HG02588 (cell line): ENCODE measurements around the gene RBBP8NL.

Source experiments
- ATAC-seq: cut with Tn5 transposase; IDR thresholded peaks from one replicate; pipeline ENCODE4 v1.9.1; 2021; ENCODE audit warnings: mild to moderate bottlenecking, moderate library complexity; ENCODE audit not compliant: unreplicated experiment

RBBP8NL gene, protein sequence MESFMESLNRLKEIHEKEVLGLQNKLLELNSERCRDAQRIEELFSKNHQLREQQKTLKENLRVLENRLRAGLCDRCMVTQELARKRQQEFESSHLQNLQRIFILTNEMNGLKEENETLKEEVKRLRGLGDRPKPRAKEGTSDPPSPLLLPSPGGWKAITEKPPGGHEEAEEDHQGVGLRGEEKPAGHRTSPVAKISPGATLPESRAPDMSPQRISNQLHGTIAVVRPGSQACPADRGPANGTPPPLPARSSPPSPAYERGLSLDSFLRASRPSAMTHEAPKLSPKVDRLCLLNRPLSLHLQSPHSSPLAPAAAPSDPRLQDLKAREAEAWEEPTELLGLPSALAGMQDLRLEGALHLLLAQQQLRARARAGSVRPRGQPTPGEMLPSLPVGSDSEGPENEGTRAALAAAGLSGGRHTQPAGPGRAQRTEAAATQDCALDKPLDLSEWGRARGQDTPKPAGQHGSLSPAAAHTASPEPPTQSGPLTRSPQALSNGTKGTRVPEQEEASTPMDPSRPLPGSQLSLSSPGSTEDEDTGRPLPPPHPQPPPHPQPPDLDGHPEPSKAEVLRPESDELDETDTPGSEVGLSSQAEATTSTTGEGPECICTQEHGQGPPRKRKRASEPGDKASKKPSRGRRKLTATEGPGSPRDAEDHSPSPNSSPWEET

DNA sequence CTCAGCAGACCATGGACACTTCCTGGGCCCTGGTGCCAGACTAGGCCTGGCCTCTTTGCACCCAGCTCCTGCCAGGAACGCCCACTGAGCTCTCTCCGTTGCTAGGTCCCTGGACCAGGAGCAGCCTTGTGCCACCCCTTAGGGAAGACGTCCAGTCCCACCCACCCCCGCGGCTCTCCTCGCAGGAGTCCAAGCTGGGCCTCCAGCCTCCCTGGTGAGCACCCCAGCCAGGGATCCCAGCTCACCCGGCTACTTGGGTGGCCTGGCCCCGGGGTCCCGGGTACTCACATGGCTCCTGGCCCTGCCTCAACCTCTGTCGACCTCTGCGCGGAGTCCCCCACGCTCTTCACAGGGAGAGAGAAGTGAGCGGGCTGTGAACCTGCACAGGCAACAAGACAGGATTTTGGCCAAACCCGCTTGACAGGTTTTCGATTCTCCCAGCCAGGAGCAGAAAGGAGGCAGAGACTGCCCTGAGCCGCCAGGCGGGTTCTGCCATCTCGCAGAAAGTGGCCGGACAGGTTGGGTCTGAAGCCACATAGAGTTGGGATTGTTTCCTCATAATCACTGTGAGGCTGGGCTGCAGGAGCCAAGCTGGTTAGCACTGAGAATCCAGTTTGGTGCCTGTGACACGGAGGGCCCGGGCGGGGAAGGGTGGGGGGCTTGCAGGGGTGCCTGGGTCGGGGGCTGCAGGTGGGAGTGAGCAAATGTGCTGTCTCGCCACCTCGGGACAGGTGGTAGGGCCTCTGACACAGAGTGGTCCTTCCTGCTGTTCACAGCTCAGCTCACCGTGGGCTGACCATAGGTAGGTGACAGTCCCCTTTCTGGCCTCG is at the start of gene RBBP8NL:
RBBP8NL (minus strand) TSS at position 368 of the 830 bp plus-strand sequence. CDS start 7,892 bp downstream, outside the sequence.
- ATAC-seq: no peak

DNA sequence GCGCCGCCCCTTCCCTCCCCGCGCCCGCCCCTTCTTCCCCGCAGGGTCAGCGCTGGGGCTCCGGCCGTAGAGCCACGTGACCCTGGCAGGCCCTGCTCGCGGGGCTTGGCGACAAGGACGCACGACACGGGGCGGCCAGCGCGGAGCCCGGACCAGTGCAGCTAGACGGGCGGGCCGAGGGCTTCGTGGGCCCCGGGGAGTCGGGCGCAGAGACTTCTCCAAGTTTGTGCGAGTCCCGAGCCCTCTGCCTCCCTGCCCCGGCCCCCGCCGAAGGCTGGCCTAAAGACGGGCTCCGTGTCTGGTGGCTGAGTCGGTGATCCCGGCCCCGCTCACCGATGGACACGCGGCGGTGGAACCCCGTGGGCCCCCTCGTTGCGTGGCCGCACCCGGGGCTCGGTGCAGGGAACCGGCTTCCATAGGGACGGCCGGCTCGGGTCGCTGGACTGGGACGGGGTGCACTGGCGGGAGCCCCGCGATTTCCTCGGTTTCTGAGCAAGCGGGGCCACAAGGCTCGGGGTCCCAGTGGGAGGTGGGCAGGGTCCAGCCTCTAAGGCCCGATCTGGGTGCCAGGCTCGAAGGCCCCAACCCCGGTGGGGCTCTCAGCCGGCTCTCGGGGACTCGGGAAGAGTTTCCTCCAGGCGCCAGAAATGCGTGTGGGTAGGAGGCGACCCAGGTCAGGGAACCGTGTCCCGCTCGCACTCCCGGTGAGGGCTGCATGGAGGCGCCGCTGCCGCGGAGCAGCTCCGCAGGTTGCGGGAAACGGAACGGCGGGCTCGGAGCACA is 48.9 kb upstream of the RBBP8NL start:
- no peak for ATAC-seq

DNA sequence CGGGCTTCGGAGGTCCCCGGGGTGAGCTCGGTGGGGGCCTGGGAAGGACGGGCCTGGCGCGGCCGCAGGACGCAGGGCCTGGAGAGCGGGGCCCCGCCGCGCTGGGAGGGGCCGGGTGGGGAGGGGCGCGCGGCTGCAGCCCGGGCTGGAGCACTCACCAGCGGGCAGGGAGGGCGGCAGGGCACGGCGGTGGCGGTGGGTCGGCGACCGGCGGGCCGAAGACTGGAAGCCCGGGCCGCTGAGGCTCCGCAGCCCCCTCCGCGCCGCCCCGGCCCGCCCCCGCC is 48.4 kb upstream of the RBBP8NL start, which contains the start of gene GATA5:
GATA5 (minus strand) TSS at position 224 of the 284 bp plus-strand sequence. CDS start 474 bp downstream, outside the sequence.
- ATAC-seq: no peak

DNA sequence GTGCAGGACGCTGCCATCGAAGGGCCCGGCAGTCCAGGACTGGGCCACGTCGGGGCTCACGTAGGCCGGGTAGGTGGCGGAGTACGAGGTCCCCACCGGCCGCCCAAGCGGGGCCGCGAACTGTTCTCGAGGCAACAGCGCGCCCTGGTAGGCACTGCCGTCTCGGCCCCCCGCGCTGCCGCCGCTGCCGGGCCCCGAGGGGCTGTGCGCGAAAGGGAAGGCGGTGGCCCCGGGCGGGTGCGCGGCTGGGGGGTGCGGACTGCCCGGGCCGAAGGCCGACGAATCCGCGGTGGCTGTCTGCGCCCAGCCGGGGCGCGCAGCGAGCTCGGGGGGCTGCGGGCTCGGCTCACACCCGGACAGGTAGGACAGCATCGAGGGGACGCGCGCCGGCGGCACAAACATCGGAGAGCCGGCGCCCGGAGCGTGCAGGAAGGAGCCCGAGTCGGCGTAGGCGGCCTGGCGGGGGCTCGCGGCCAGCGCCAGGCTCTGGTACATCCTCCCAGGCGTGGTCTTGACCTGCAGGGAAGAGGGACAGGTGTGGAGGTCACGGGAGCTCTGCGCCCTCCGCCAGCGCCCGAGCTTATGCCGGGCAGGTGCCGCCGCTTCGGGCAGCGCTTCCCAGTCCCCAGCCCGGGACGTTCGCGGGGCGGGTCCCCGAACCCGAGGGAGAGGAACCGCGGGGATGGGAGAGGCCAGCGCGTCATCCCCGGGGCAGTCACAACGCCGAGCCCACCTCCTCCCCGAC is 47.9 kb upstream of the RBBP8NL start:
- ATAC-seq: no peak

DNA sequence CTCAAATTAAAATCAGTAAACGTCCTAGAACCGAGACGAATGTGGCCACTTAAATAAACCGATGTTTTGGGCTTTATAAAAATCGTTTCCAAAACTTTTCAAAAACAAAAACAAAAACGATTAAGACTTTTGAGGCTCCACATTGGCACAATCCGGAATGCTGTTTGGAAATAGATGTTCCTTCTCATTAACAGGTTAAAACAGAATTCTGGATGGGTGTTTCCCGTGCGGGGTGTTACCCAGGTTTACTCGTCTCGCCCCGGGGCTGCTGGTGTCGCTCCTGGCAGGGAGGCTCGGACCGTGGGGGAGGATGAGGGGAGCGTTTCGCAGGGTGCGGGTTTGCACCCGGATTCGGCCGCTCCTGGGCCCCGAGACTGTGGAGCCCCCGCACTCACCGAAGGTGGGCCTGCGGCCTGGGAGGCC is 47.3 kb upstream of the RBBP8NL start:
- no peak for ATAC-seq

DNA sequence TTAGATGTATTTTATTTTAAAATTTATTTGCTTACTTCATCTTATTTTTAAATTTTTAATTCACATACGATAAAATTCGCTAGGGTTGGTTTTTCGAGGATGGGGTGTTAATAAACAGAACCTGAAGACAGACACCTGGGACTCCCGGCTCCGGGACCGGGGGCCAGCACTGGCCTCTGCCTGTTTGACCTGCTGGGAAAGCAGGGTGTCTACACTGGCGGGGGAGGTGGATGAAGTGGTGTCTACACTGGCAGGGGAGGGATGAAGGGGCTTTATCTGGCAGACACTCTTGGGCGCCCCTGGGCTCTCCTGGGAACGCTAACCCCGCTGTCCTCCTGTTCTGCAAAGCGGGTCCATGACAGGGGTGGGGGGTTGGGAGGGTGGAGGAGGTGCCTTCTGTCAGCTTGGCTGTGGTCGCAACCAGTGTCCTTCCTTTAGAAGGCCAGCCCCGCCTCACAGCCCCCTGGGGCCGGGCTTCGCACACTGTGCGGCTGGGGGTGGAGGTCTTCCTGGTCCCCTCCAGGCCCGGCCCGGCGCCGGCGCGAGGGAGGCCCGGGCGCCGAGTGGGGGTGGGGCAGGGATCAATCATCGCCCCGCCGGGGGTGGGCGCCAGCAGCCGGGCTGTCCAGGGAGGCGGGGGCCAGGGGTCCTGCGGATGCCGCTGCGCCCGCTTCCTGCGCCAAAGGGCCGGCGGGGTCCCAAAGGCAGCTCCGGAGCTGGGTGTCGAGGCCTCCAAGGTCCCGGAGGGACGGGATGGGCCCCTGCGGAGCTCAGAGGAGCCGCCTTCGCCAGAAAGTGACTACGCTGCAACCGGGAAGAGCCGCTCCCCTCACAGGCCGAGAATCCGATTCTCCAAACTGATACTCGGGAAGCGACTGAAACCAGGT is 46.6 kb upstream of the RBBP8NL start:
- no peak for ATAC-seq

DNA sequence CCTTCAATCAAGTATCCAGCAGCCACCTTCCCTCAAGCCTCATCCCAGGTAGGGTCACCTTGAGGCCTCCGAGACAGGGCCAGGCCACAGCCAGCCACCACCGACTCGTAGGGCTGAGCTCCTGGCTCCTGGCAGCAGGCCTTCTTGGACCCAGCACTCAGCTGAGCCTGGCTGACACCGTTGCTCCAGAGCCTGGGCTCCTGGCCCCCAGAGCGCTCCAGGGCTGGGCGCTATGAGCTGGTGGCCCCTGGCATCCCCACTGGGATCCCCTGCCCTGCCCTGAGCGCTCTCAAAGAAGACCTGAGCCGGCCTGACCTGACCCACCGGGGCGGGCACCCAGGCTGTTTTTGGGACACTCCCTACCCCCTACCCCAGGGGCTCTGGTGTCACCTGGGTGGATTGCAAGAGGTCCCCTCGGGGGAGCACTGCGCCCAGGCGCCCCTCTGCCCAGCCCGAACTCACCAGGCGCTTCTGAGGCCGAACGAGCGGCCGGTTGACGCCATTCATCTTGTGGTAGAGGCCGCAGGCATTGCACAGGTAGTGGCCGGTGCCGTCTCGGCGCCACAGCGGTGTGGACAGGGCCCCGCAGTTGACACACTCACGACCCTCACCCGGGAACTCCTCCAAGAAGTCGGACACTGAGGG is 45.7 kb upstream of the RBBP8NL start:
- ATAC-seq: no peak

DNA sequence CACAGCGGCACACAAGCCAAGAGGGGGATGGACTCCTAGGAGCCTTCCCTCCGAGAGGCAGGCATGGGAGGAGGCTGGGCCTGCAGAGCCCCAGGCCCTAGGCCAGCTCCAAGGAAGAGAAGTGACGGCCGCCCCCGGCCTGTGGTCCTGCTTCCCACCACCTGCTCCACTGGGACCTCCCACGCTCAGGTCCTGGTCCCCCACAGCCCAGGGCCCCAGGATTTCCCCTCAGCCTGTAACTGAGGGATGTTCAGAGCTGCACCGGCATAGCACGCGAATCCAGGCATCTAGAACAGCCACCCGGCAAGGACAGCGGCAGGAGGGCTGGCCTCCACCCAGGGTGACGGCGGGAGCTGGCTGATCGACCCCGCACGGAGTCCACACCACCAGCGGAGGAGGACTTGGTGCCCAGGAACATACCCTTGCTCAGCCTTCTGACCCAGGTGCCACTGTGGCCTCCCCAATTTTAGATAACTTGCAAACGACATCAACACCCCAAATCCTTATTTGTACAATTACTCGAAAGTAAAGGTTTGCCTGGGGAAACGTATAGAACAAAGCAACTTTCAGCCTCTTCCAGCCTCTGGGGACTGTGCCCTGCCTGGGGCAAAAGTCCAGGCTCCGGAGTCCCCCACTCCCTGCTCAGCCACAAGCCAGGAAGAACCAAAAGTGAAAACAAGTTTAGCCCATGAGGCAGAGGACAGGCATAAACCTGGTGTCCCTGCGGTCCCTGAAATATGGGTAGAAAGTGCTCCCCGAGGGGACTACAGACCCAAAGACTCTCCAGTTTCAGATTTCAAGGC is 45.0 kb upstream of the RBBP8NL start:
- no peak for ATAC-seq

DNA sequence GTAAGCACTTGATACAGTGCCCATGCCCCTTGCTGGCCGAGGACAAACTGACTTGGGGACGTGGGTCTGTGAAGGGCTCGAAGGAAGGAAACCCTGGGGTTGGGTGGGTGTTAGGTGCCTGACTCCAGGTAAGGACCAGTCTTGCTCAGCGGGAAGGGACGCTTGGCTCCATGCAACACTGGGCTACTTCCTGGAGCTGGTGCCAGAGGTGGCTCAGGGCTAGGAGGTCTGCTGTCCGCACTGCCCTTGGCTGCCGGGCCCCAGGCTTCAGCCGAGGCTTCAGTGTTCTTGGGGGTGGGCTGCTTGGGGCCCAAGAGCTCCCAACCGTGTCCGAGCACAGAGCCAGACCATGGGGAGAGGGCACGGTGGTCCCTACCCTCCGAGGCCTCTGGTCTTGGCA is 43.1 kb upstream of the RBBP8NL start:
- ATAC-seq: no peak

DNA sequence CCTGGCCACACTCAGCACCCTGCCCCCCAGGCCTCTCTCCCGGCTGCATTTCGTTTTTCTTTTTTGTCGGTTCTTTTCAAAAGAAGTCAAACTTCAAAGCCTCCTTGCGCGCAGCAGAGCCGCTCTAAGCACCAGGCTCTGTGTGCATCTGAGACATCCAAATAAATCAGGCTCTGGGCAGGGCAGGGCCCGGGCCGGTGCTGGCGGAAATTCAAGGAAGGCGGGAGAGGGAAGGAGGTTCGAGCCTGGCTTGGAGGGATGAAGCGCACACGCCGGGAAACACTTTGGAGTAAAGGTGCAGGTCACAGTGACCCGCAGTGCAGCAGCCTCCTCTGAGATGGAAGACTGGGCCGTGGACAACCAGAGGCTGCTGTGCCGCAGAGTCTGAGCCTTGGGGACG is 42.7 kb upstream of the RBBP8NL start:
- no peak for ATAC-seq

DNA sequence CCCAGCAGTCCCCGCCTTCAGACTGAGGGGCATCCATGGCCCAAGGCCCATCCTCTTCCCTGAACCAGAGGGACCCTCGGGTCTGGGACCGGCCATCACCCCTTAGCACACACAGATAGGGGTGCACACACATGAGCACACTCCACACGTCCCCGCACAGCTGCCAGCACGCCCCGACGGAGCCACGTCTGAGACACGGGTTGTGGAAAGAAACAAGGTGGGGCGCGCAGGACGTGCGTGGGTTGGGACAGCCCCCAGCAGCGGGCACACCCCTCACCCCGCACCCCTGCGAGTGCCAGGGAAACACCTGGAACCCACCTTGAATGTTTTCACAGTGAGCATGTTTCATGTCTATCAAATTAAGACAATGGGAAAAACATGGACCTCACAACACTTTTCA is 42.0 kb upstream of the RBBP8NL start:
- no peak for ATAC-seq

DNA sequence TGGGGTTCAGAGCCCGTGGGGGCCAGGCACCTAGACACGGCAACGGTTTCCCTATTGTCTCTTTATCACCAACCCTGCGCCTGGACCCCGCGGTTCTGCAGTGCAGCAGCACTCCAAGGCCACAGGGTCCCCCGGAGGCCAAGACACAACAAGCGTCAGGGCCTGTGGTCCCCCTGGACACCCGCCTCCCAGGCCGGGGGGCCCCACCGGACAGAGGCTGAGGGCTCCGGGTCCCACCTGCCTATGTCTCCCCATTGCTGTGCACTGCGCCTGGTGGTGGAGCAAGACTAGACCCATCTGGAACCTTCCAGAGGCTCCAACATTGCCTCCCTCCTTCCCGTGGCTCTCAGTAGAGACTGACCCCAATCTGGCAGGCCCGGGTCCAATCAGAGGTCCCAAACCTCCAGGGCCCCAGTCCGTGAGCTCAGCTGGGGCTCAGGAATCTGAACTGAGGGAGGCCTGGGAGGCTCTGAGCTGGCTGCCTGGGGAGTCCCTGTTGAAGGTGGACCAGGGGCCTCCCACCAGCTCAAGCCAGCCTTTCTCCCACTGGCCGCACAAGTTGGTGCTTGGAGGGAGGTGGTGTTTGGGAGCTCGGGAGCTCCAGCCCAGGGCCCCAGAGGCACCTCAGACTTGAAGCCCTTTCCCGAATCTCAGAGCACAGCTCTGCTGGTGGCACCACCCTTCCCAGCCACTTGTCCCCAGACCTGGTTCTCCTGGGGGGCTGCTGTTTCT is 39.6 kb upstream of the RBBP8NL start:
- no peak for ATAC-seq

DNA sequence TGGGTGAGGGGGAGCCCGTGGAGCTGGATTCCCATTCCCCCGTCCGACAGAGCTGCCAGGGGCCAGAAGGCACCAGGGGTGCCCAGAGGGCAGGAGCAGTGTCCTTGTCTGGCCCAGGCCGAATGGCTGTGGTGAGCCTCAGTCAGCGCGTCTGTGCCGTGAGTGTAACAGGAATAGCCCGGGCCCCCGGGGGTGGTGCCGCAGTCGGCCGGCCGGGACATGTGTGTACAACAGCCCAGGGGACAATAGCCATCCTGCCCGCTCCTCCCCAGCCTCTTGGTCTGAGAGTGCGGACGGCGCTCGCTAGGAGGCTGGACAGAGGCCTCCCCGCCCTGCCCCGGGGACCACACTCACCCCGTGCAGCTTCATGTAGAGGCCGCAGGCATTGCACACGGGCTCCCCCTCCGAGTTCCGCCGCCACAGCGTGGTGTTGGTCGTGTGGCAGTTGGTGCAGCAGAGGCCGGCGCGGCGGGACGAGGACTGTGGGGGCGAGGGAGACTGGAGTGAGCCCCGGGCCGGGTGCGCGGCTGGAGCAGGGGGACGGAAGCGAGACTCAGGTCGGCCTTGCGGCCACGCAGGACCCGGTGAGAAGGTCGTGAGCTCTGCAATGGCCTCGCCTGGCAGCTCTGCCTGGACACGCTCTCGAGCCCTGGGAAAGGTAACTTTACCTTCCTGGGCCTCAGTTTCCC is 38.9 kb upstream of the RBBP8NL start:
- no peak for ATAC-seq

DNA sequence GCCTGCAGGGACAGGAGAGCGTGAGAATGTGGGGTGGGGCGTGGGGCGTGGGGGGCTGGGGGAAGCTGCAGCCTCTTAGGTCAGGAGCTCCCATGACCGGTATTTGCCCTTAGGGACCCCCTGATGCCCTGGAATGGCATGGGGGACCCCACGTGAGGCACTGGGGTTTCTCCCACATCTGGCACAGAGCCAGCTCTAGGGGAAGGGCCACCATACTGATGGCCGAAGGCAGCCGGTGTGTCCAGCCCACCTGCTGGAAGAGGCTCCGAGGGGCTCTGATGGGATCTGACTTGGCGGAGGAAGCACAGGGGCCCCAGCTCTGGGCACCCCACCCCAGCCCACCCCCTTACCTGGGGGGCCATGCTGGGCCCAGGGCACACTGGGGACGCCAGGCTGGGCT is 37.7 kb upstream of the RBBP8NL start:
- no peak for ATAC-seq

DNA sequence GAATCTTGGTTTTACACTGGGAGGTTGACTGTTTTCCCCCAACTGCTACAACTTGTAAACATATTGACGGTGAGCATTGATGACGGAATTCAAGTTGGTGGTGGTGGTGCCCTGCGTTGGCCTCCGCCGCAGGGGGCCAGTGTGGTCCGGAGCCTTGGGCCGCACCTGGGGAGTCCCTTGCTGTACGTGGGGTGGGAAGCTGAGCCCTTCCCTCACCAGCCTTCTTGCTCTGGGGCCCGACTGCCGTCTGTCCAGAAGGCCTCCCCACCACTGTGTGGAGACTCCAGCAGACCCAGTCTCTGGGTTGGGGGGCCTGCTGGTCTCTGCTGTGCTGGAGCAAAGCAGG is 37.1 kb upstream of the RBBP8NL start:
- ATAC-seq: no peak

DNA sequence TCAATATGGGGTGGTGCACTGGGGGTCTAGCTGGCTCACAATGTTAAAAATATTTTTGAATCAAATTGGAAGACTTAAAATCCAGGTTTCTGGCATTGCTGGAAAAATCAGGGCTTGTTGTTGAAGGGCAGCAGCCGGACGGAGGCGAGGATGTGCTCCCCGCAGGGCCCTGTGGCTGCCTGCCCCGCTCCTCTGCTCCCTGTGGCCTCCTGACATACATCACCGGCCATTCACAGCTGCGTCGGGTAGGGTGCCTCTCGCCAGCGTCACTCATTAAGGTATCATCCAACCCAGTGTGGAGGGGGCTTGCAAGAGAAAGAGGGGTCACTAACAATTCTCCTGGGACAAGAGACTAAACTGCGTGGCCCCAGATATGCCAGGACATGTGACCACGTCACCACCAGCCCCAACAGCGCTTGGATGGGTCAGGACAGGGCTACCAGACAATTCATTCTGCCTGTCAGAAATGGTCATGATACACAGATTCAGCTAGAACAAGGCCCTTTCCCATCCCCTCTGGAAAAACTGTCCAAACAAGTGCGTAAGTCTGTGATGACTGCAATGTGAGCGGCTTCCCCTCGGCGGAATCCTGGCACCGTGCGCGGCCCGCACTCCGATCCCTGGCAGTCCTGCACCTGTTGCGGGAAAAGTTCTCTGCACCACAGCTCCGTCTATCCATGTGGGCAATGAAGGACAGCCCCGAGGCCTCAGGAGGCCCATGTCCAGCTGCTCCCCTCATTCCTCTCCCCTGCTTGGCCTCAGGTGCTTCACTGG is 36.5 kb upstream of the RBBP8NL start:
- ATAC-seq: no peak
